NT2/D1 (cell line): Measurements from ENCODE around the gene NPIPA5.
"Not testable (repeated sequence)": the region's sequence is repeated elsewhere in the genome, so short reads cannot be mapped to it uniquely, and the experiment has no call there.

Source experiments
- DNase-seq: peaks from one replicate; pipeline ENCODE4 v3.0.0-alpha.2; 2011; ENCODE audit warnings: low read depth, low spot score
- H3K27me3 ChIP-seq: 2 replicates; pipeline ENCODE4 v1.6.0; 2011; ENCODE audit warnings: mild to moderate bottlenecking; ENCODE audit not compliant: insufficient read length, insufficient read depth
- H3K36me3 ChIP-seq: 2 replicates; pipeline ENCODE4 v1.6.1; 2011; ENCODE audit warnings: mild to moderate bottlenecking, low read length, mixed read lengths; ENCODE audit not compliant: insufficient read depth, insufficient read length
- H3K4me1 ChIP-seq: 2 replicates; pipeline ENCODE4 v1.5.1; 2011; ENCODE audit not compliant: insufficient read depth, insufficient read length
- H3K4me3 ChIP-seq: 2 replicates; pipeline ENCODE4 v1.5.1; 2011; ENCODE audit warnings: low read depth; ENCODE audit not compliant: insufficient read length
- H3K9ac ChIP-seq: 2 replicates; pipeline ENCODE4 v1.6.0; 2011; ENCODE audit warnings: low read depth; ENCODE audit not compliant: insufficient read length
- H3K9me3 ChIP-seq: 2 replicates; pipeline ENCODE4 v1.5.1; 2011; ENCODE audit warnings: mild to moderate bottlenecking, low read length; ENCODE audit not compliant: insufficient read depth

NPIPA5 gene

DNA sequence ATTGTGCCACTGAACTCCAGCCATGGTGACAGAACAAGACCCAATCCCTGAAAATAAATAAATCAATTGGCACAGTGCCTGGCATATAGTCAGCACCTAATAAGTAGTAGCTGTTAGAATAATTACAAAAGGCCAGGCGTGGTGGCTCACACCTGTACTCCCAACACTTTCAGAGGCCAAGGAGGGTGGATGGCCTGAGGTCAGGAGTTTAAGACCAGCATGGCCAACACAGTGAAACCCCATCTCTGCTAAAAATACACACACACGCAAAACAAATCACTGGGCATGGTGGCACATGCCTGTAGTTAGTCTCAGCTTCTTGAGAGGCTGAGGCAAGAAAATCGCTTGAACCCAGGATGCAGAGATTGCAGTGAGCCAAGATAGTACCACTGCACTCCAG is 25.2 kb downstream of the NPIPA5 start:
- H3K36me3 ChIP-seq, H3K9ac ChIP-seq, H3K9me3 ChIP-seq, H3K4me1 ChIP-seq, H3K27me3 ChIP-seq, DNase-seq, H3K4me3 ChIP-seq: not testable (repeated sequence)

DNA sequence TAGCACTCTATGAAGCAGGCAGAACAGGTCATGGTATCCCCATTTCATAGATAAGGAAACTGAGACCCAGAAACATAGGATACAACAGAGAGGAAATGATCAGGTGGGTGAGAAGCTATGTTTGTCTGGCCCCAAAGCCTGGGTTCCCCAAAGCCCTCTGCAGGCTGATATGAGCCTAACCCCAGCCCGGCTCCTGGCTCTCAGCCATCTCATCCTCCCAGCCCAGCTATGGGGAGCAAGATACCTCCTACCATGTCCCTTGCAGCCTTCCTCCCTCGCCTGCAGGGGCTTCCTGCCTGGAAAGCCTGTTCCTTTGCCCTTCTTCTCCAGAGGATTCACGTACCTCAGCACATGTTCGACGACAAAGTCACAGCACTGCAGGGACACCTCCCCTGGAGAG is 26.3 kb downstream of the NPIPA5 start:
- not testable (repeated sequence) for DNase-seq, H3K9ac ChIP-seq, H3K4me1 ChIP-seq, H3K9me3 ChIP-seq, H3K4me3 ChIP-seq, H3K27me3 ChIP-seq, H3K36me3 ChIP-seq

DNA sequence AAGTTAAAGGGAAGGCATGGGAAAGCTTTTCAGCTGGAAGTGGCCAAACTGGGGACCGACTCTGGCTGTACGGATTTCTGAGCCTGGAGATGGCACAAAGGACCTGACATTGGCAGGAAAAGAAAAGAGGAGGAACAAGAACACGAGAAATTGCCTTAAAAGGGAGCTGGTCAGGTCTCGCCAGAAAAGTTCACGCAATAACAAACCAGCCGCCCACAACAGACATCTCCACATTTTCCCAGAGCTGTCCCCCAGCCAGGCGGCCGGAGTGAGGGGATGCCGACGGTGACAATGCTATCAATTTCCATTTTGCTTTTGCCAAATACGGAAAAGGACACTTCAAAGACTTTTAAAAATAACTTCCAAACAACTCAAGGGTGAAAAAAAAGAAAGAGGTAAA is 26.8 kb downstream of the NPIPA5 start:
- H3K36me3 ChIP-seq, H3K4me1 ChIP-seq, H3K27me3 ChIP-seq, H3K9me3 ChIP-seq, H3K9ac ChIP-seq, H3K4me3 ChIP-seq, DNase-seq: not testable (repeated sequence)

DNA sequence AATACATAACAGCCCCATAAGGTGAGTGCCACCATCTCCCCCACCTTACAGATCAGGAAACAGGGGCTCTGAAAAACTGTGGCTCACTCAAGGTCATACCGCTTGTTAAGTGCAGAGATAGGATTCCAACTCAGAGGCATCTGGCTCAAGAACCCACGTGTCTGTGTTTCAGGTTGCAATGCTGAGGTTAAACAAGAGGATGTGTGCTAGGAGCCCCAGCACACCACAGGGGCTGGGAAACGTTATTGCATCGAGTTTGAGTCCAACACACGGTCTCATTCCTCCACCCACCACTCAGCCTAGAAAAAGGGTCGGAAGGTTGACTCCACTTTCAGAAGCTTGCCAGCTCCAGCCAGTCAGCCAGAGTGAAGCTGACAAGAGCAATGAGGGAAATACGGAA is 29.4 kb downstream of the NPIPA5 start:
- not testable (repeated sequence) for DNase-seq, H3K9ac ChIP-seq, H3K9me3 ChIP-seq, H3K27me3 ChIP-seq, H3K4me3 ChIP-seq, H3K4me1 ChIP-seq, H3K36me3 ChIP-seq

DNA sequence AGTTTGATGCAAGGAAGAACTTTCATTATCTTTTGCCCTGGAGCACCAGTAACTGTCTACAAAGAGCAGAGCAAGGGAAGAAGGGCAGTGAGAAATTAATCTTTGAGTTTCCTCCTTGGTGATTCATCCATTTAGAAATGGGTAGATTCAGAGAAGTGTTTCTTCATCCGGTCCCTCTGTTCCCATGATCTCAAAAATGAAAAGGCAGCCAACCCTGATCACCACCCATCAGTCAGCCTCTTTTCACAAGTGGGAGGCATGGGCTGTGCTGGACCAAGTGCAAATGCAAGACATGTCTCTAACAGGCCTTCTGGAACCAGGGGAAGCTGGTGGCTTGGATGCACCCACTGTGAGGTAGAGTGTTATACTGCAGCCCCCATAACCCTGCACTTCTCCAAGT is 35.8 kb downstream of the NPIPA5 start:
- H3K4me1 ChIP-seq, H3K9ac ChIP-seq, DNase-seq, H3K4me3 ChIP-seq, H3K9me3 ChIP-seq, H3K36me3 ChIP-seq, H3K27me3 ChIP-seq: not testable (repeated sequence)

DNA sequence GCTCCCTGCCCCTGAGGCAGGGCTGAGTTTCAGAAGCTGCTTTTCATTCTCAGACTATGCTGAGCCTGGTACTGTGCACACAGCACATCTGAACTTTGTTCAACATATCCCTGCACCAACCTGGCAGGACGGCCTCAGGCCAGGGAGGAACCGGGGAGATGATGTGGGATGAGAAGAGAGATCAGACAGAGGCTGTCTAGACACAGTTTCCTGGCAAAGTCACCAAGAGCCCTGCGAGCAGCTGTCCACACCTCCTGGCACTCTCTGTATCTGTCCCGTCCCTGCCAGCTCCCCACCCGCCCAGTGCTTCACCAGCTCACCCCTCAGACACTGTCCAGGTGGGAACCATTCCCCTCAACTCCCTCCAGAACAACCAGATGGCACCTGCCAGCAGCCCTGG is 39.1 kb downstream of the NPIPA5 start:
- H3K9ac ChIP-seq, H3K27me3 ChIP-seq, H3K9me3 ChIP-seq, DNase-seq, H3K4me1 ChIP-seq, H3K4me3 ChIP-seq, H3K36me3 ChIP-seq: not testable (repeated sequence)

DNA sequence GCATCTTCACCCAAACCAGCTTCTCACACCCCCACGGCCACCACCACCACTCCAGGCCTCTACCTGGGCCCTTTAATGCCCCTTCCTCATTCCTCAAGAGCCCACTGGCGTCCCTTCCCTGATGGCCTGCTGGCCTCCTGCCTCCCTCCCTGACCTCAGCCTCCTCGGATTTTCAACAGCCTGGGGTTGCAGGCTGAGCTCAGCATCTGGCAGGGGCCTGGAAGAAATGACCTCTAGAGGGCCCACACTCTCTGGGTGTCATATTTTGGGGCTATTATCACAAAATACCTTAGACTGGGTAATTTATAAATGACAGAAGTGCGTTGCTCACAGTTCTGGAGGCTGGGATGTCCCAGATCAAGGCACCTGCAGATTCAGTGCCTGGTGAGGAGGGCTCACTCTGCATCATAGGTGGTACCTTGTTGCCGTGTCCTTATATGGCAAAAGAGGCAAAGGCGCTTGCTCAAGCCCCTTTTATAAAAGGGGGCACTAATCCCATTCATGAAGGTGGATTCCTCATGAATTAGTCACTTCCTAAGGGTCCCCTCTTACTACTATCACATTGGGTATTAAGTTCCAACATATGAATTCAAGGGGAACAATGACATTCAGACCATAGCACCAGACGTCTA is 40.0 kb downstream of the NPIPA5 start:
- DNase-seq, H3K36me3 ChIP-seq, H3K4me3 ChIP-seq, H3K9me3 ChIP-seq, H3K27me3 ChIP-seq, H3K9ac ChIP-seq, H3K4me1 ChIP-seq: not testable (repeated sequence)

DNA sequence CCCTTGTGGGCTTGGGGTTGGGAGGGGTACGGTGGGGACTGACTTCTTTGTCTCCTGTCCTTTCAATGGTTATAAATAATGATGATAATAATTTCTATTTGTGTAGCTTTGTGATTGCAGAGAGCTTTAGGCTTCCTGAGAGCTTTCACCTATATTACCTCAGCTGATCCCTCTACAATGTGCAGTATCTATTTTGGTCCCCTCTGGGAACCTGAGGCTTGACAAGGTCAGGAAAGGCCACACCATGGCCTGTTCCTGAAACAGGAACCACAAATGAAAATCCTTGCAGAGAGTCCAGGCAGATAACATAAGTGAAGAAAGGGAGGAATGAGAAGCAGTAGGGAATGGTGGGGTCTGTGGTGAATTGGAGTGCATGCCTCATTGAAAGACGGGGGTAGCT is 42.5 kb downstream of the NPIPA5 start:
- H3K4me1 ChIP-seq, DNase-seq, H3K4me3 ChIP-seq, H3K9me3 ChIP-seq, H3K36me3 ChIP-seq, H3K27me3 ChIP-seq, H3K9ac ChIP-seq: not testable (repeated sequence)

DNA sequence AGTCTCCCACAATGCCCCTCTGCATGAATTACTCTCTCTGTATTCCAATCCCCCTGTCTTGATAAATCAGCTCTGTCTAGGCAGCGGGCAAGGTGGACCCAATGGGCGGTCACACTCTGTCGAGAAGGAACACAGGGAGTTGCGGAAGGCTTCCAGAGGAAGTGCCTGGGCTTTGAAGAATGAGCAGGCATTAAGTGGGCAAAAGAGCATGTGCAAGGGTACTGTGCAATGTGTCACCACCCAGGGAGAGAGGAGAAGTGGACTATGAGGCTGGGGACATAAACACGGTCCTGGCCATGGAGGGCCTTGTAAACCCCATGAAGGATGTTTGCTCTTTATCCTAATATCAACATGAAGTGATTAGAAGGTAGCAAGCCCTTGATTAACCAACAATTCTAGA is 44.1 kb downstream of the NPIPA5 start:
- DNase-seq, H3K4me1 ChIP-seq, H3K36me3 ChIP-seq, H3K4me3 ChIP-seq, H3K9ac ChIP-seq, H3K27me3 ChIP-seq, H3K9me3 ChIP-seq: not testable (repeated sequence)

DNA sequence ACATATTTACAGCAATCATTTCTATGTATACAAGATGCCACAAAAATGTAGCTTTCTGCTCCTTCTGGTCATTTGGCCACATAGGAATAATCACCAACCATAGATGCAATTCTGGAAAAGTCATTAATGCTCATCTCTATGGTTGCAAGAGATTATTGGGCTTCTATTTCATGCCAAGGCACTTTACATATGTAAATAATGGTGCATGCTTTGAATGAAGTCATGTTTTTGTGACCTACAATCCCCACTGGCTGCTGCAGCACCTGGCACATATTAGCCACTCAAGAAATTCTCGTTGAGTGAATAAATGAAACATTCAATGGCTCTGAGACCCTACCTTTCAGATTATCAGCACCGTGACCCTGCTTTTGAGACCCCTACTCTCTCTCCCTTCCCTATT is 47.1 kb downstream of the NPIPA5 start:
- H3K9ac ChIP-seq, DNase-seq, H3K27me3 ChIP-seq, H3K4me1 ChIP-seq, H3K4me3 ChIP-seq, H3K9me3 ChIP-seq, H3K36me3 ChIP-seq: not testable (repeated sequence)

DNA sequence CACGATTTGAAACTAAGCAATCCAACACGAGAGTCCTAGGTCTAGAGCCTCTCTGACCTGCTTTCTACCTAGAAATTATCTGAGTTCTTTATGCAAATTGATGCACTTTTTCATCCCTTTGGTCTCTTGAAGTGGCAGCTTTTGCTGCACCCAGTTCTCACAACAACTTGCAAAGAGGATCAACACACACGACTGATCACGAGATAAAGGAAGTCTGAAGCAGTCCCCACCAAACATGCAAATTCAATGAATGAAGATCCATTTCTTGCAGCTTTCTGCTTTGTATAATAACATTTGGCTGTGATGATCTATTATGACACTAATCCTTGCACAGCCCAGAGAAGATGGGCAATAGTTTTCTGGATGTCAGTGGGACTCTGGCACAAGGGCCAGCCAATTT is 53.1 kb downstream of the NPIPA5 start:
- DNase-seq, H3K9ac ChIP-seq, H3K36me3 ChIP-seq, H3K27me3 ChIP-seq, H3K4me1 ChIP-seq, H3K4me3 ChIP-seq, H3K9me3 ChIP-seq: not testable (repeated sequence)

DNA sequence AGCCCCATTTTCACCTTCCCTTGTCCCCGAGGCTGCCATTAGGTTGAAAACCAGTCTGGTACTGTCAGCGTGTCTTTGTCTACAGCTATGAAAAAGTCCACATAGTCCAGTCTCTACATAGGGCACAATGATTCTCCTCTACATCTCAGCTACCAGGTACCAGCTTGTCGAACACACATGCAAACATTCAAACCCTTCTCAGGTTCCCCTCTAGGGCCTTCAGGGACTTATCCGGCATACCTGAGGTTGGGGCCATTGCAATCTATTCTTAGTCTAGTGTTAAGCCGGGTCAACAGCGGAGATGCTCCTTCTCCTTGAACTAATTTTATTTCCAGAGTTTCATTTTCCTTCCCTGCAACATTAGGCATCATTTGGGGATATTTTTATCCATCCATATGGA is 54.7 kb downstream of the NPIPA5 start:
- H3K9ac ChIP-seq, H3K4me1 ChIP-seq, DNase-seq, H3K27me3 ChIP-seq, H3K36me3 ChIP-seq, H3K4me3 ChIP-seq, H3K9me3 ChIP-seq: not testable (repeated sequence)

DNA sequence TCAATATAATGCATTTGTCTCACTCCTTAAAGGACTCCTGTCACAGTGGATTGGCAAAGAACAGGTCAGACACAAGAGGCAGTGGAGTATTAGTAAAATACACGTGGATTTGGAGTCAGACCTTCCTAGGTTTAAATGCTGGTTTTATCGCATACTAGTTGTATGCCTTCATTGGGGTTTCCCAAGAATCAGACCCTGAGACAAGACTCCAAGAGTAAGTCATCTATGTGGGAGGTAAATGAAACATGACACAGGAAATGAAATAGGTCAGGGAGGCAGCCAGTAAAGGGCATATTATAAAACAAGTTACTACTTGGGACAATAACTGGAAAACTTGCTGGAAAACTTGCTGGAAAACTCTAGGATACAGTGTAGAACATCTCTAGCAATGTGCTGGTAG is 56.9 kb downstream of the NPIPA5 start:
- H3K4me3 ChIP-seq, H3K4me1 ChIP-seq, H3K36me3 ChIP-seq, H3K9ac ChIP-seq, H3K27me3 ChIP-seq, DNase-seq, H3K9me3 ChIP-seq: not testable (repeated sequence)
